ENCODE data around the gene ERICH6.
"Not testable (repeated sequence)": the region's sequence is repeated elsewhere in the genome, so short reads cannot be mapped to it uniquely, and the experiment has no call there.

The ERICH6 gene

GRCh38 chr3:150681057-150681456 is 22.7 kb downstream of the ERICH6 start:
- DNase-seq: peak; percentile 31

- DNase-seq: no peak
Measured at GRCh38 chr3:150680562-150680961, 23.2 kb downstream of the ERICH6 start.

GRCh38 chr3:150675587-150675986 is 28.1 kb downstream of the ERICH6 start:
- no peak for DNase-seq

DNA sequence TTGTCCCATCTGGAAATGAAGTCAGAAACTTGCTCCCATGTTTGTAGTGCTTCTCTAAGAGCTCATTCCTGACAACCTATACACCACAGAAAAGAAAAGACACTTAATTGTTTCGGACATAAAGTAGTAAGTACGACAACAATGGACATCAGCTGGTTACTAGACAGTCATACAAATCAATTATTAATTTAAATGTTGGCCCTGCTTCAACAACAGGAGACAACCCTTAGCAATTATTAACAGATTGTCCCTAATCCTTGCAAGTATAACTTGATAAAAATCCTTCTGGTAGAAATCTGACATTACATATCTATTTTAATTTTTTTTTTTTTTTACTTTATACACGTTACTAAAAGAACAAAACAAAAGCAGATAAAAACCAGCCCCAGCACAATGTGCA is 29.8 kb downstream of the ERICH6 start:
- DNase-seq: no peak

DNA sequence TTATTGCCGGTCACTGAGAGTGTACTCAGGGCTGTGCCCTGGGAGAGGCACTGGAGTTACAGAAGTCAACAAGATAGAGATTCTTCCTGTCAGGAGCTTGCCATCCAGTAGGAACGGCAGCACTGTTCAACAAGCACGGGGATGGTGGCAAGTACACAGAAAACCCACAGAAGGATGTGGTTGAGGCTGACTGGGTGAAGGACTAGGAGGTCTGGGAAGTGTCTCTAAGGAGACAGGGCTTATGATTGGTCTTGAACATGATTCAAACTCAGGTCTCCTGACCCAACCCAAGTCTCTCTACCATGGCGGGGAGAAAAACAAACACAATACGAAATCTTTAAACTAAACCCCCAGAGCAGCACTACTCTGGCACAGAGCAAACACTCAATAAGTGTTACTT is 37.6 kb downstream of the ERICH6 start:
- no peak for DNase-seq

DNA sequence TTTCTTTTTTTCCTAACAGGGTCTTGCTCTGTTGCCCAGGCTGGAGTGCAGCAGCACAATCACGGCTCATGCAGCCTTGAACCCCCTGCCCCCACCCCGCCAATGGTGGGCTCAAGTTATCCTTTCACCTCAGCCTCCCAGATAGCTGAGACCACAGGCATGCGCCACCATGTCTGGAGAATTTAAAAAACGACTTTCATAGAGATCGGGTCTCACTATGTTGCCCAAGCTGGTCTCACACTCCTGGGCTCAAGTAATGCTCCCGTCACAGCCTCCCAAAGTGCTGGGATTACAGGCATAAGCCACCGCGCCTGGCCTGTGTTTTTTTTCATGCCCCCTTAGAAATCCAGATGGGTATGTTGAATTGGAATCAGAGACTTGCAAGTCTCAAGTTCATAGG is 40.3 kb downstream of the ERICH6 start:
- DNase-seq: no peak

DNA sequence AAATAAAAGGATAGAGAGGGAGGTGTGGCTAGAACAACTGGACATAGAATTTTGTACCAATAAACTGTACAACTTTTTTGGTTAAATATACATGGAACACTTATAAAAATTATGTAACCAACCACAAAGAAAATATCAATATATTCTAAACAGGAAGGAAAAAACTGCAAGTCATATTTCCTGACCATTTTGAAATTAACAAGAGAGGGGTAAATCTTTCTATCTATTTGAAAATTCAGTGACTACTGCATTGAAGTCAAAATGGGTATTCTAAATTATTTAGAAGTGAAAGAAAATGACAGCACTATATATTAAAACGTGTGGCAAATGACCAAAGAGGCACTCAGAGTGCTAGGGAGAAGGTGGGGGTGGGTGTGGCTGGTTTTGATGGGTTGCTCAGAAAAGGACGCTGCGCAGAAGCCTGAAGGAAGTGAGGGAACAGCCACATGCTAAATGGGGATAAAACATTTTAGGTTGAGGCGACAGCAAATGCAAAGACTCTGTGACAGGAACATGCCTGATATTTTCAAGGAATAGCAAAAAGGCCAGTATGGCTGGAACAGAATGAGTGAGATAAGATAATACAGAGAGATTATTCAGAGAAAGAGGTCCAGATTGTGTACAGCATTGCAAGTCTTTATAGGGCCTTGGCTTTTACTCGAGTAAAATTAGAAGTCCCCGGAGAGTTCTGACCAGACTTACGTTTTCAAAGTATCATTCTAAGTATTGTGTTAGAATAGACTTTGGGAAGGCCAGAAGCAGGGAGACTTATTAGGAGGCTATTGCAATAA is 41.1 kb downstream of the ERICH6 start:
- peak; percentile 29 for DNase-seq

- peak; percentile 71 for DNase-seq
Measured at GRCh38 chr3:150656316-150656715, 47.4 kb downstream of the ERICH6 start.

DNA sequence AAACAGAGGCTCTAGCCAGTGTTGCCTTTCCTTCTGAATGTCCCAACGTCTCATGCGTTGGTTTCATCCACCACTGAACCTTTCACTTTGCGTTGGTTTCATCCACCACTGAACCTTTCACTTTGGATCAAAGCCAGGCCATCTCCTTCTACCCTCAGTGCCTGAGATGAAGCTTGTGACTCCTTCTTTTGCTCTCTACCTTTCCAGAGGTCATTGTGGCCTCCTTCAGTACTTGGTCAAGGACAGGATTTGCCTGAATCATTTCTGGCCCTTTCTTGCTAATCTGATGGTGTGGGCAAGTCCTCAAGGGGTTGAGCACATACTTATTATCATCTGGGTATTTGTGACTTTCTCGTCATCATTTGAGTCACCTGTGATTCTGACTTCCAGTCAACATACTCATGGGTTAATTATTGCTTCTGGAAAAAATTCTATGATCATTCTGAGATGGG is 50.6 kb downstream of the ERICH6 start:
- no peak for DNase-seq

- DNase-seq: no peak
Measured at GRCh38 chr3:150640256-150640655, 63.5 kb downstream of the ERICH6 start.

- DNase-seq: no peak
Measured at GRCh38 chr3:150639262-150639661, 64.5 kb downstream of the ERICH6 start.

DNA sequence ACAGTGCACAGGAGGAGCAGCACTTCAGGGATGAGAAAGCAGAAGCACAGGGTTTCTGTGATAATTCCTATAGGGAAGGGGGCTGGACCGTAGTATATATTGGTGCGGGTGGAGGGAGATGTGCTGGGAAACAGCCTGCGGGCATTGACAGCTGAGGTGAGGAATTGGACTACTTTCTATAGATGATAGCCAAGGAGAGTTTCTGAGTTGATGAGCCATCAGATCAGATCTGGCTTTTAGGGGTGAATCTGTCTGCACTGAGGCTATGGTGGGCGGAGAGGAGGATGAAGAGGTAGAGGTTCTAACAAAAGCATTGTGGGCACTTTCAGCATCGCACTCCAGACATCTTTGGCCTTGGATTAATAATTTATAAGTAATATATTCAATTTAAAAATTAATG is 67.5 kb downstream of the ERICH6 start:
- DNase-seq: no peak

GRCh38 chr3:150635526-150635925 is 68.2 kb downstream of the ERICH6 start:
- DNase-seq: no peak

DNA sequence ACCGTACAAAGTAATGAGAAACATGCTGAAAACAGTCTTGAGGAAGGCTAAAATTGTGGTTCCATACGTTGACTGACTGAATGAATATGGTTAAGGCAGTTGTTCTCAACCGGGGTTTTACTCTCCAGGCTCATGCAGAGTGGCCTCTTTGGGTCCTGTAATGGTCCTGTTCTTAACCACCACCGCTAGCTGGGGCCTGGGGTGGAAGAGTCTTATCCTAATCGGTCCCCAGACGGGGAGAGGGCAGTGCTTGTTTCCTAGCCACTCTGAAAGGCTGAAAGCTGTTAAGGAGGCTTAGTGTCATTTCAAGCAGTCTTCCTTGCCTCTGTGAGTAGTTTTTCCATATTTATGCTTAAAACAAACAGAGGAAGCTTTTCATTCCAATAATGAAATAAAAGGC is 68.6 kb downstream of the ERICH6 start:
- no peak for DNase-seq

- no peak for DNase-seq
Measured at GRCh38 chr3:150631515-150632221, 72.1 kb downstream of the ERICH6 start.

GRCh38 chr3:150627557-150627956 is 76.2 kb downstream of the ERICH6 start:
- DNase-seq: no peak

GRCh38 chr3:150626148-150626930 is 77.4 kb downstream of the ERICH6 start:
- DNase-seq: no peak

DNA sequence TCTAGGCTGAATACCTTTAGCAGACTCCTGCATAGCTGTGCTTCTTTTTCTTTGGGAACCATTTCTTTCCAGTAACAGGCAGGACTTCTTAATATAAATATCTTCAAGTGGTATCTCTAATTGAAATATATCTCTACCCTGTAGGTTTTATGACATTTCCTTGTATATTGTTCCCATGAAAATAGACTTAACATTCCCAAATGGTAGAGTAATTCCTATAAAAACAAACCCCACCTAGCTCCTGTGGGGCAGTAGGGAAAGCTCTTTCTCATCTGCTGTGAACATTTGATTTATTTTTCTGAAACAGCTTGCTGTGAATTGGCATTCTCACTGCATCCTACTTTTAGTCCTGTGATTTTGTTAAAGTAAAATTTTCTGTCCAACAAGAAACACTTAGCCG is 79.8 kb downstream of the ERICH6 start:
- no peak for DNase-seq

GRCh38 chr3:150622955-150623354 is 80.8 kb downstream of the ERICH6 start:
- DNase-seq: not testable (repeated sequence)

- no peak for DNase-seq
Measured at GRCh38 chr3:150620002-150620689, 83.6 kb downstream of the ERICH6 start.

DNA sequence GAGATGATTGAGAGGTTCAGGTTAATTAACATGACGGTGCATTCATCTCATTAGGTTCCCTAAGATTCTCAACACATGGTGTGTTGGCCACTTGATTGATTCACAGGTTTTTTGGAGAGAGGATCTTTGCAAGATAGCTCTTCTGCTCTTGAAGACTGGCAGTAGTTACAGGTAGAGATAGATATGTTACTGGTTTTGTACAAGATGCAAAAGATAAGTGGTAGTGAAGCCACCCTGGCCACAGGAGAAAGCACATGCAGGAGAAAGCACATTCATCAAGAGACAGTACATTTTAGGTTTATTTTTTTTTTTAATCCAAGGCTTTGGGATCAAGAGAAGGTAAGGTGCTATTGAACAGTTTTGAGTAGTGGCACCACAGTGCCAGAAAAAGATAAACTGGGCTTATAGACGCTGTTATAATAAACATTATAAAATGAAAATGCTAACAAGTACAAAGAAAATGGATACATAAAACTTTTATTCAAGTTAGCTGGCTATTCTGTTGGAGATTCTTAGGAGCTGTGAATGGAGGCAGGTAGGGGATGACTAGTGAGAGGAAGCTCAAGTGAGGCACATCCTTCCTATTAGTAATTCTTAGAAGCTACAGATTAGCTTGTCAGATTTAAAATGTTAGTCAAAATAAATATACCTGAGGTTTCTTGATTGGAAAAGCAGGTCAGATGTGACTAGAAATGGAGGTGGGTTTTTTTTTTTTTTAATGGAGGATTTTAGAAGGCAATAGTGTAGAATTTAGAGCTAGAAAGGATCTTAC is 89.8 kb downstream of the ERICH6 start:
- no peak for DNase-seq

DNA sequence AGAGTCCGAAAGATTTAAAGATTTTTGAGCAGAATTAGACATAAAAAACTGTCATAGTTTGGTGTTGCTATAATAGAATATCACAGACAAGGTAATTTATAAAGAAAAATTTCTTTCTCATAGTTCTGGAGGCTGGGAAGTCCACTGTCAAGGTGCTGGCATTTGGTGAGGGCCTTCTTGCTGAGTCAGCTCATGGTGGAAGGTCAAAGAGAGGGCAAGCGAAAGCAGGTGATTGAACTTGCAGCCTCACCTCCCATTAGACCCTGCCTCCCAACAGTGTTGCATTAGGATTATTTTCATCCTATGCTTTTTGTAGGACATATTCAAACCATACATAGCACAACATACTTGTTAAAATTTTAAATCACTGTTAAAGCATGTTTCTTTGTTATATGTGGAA is 90.7 kb downstream of the ERICH6 start:
- DNase-seq: no peak

Data from inflammatory macrophage treated with lipopolysaccharide for 4 hours (primary cell).